ENCODE measurements around the gene DEXI. TPM values are rescaled to one million over a fixed set of nuclear protein-coding genes. Genes with fewer than 3 reads are reported as not detected.
"Not testable (repeated sequence)": the region's sequence is repeated elsewhere in the genome, so short reads cannot be mapped to it uniquely, and the experiment has no call there.

The DEXI gene
- total RNA-seq, 2 donors from 2014 or later = 22.9 to 24.6 TPM

GRCh38 chr16:10933865-10934264, 8.4 kb downstream of the DEXI start:
- intact Hi-C loops (cut with DNase I, micrococcal nuclease) = no loop called here
- ATAC-seq (no peak), DNase-seq (no peak)

DNA sequence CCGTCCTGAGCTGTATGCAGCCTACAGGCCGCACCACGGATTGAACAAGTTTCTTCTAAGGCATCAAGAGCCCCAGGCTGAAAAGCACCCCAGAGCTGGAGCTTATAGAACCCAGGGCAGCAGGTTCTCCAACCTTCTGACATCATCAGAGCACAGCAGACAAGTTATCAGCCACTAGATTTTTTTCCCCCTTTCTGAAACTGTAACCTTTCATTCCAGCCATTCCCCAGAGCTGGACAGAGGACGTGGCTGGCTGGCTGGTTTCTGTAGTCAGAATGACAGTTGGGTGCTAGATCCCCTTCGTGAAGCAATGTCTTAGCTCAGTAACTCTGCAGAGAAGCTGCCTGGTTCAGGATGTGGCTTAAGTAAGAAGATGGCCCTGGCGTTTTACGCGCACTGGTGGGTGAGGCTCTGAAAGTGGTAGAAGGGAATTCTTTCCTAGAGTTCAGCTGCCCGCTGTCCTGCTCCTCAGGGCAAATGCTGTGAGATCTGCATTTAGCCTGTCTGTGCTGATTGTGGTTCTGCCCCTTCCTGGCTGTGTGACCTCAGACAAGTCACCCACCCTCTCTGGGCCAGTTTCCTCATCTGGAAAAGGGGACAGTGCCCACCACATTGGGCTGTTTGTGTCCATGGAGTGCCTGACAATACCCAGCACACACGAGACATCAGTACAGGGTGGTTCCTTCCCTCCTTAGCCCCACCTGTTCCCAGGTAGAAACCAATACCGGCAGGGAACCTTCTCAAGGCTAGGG, 9.1 kb downstream of the DEXI start:
- DNase-seq (no peak), ATAC-seq (no peak)
- intact Hi-C loops (cut with DNase I, micrococcal nuclease) = no loop called here

GRCh38 chr16:10931977-10932632, 10.2 kb downstream of the DEXI start:
- intact Hi-C loops (cut with DNase I, micrococcal nuclease) = no loop called here
- DNase-seq (no peak), ATAC-seq (no peak)

GRCh38 chr16:10931134-10931533, 11.1 kb downstream of the DEXI start:
- intact Hi-C loops (cut with DNase I, micrococcal nuclease) = no loop called here
- ATAC-seq = no peak

DNA sequence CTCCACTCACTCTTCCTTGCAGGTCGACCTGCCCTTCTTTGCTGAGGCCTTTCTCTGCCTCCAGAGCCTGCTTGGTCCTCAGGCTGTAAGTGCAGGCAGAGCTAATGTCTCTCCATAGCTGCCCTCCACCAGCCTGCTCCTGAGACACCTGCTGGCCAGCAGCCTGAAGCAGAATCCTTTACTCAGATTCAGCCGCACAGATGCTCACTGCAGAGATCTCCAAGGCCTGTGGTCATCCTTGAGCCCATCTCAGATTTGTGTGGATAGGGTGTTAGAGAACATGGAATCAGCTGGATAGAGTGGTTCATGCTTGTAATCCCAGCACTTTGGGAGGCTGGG, 11.5 kb downstream of the DEXI start:
- ATAC-seq (no peak), DNase-seq (no peak)
- intact Hi-C loops (cut with DNase I, micrococcal nuclease) = no loop called here

More at GRCh38 chr16:10931134-10931533, 11.1 kb downstream of the DEXI start:
- no peak for DNase-seq

GRCh38 chr16:10929853-10930754, 12.2 kb downstream of the DEXI start:
- intact Hi-C loops (cut with DNase I, micrococcal nuclease) = no loop called here
- DNase-seq (no peak), ATAC-seq (no peak)

DNA sequence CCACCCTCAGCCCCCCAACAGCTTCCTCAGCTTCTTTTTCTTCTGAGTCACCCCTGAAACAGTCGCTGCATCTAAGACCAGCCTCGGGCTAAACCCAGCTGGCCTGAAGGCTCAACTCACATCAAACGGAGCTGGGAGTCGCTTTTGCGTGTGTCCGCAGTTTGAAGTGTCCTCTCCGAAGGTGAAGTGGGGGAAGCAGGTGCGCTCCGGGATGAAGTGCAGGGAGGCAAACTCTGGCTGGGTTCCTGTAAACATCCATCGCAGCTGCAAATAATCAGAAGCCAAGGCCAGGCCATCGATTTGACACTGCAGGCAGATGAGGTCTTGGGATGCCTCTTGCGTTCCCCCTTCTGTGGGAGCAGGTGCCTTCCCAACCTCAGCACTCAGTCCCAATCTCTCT, 13.2 kb downstream of the DEXI start:
- ATAC-seq; DNase-seq; intact Hi-C loops (cut with DNase I, micrococcal nuclease): not testable (repeated sequence)

DNA sequence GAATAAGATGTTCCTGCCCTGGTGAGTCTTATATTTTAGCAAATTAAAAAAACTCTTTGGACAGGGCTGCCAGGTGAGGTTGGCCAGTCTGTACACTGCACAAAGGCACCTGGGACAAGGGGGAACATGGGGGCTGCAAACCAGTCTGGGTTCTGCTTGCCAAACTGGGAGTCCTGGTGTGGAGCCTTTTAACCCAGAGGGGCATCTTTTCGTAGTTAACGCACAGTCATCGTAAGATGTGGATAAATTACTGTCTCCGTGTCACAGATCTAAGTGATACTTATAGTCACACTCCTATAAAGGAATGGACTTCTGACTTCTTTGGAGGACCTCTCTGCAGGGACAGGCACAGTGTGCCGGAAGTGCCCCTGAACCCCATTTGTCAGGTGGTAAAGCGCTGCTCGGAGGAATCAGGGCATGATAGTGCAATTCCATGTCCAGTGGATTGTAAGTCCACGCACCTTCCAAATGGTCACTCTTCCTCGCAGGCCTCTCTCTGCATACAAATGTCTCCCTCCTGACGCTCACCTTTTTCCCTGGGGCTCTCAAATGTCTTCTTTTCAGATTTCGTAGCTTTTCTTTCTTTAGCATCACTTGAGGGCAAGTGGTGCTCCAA, 14.7 kb downstream of the DEXI start:
- intact Hi-C loops (cut with DNase I, micrococcal nuclease) = no loop called here
- ATAC-seq (no peak), DNase-seq (no peak)

DNA sequence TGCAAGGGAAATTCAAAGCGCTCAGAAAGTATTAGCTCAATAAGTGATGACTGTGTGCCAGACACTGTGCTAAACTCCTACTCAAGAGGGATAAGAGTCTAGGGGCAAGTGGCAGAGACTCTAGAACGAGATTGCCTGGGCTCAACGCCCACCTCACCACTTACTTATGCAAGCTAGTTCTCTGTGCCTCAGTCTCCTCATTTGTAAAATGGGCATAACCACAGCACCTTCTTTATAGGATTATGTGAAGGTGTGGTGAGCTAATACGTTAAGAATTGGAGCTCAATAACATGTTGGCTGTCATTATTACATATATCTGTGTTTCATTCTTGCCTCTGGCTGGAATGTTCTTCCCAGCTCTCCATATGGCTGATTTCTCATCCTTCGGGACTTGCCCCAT, 15.4 kb downstream of the DEXI start:
- DNase-seq = no peak
- intact Hi-C loops (cut with DNase I, micrococcal nuclease) = no loop called here
- ATAC-seq = no peak

DNA sequence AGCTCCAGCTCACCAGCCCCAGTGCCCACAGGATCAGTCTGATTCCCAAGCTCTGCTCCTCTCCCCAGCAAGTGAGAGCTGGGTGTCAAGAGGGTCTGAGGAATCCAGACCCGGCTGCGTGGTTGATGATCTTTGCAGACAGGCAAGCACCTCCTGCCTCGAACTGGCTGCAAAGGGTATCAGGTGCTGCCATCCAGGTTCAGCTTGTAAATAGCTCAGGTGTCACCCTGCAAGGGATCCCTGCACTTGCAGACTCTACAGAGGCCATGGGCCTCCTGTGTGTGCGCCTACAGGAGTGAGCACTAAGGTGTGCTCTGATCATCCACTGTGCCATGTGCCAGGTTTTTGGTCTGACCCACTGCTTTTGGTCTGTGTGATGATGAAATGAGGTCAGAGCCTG, 16.2 kb downstream of the DEXI start:
- intact Hi-C loops (cut with DNase I, micrococcal nuclease) = no loop called here
- ATAC-seq (no peak), DNase-seq (no peak)

DNA sequence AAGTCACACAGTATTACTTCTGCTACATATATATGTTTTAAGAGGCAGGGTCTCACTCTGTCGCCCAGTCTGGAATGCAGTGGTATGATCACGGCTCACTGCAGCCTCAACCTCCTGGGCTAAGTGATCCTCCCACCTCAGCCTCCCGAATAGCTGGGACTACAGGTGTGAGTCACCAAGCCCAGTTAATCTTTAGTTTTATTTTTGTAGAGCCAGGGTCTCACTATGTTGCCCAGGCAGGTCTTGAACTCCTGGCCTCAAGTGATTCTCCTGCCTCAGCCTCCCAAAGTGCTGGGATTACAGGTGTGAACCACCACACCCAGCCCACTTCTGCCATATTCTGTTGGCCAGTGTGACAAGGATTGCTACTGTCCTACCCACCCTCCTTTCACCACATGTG, 17.0 kb downstream of the DEXI start:
- intact Hi-C loops (cut with DNase I, micrococcal nuclease); DNase-seq; ATAC-seq: not testable (repeated sequence)

DNA sequence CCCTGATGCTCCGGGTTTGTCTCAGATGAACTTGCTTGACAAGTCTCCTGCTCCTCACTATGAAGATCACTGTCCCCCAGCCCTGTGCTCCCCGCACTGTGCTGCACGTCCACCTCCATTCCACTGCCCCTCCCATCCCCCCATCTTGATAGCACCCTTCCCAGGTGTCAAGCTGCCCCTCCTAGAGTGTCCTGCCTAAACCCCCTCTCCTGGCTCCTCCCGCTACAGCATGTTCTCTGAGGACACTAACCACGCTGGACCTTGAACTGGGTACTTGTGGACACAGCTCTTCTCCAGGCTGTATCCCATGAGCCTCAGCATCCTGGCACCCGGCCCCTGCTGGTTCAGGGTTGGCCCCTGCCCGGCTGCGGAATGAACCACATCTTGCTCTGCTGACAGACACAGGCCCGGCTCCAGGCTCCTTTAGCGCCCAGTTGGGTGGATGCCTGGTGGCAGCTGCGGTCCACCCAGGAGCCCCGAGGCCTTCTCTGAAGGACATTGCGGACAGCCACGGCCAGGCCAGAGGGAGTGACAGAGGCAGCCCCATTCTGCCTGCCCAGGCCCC, 18.5 kb downstream of the DEXI start:
- intact Hi-C loops (cut with DNase I, micrococcal nuclease) = no loop called here
- ATAC-seq (peak; percentile 44), DNase-seq (peak in 1 of 2 donors; percentile 49)

GRCh38 chr16:10923146-10923649, 19.1 kb downstream of the DEXI start:
- intact Hi-C loops (cut with DNase I, micrococcal nuclease) = no loop called here

DNA sequence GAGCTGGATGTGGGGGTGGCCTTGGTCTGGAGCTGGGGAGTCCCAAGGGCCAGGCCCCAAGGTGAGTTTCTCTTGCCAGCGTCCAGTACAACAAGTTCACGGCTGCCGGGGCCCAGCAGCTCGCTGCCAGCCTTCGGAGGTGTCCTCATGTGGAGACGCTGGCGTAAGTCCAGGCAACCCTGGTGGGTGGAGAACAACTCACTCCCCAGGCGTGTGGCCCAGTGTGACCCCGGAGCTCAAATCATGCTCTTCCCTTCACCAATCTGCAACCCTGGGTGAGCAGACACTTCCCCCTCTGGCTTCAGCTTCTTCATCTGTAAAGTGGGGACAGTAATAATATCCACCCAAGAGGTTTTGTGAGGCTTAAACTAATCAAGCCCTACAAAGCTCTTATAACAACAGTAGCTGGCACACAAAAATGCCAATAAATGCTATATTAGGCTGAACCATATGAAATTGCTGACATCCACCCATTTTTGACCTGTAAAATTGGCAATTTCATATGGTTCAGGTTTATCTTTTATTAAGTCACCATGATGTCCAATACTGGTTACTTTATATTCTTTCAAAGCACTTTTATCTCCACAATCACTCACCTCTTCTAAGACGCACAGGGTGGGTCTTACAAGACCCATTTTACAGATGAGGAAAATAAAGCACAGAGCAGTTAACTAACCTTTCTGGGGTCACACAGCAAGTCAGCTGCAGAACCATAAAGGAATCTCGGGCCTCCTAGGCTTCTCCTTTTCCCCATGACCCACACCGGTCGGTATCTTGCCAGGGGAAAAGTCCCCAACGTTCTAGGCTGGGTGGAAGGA, 19.7 kb downstream of the DEXI start:
- no peak for DNase-seq
- intact Hi-C loops (cut with DNase I, micrococcal nuclease) = no loop called here
- no peak for ATAC-seq

More at GRCh38 chr16:10923146-10923649, 19.1 kb downstream of the DEXI start:
- DNase-seq = no peak
- no peak for ATAC-seq

DNA sequence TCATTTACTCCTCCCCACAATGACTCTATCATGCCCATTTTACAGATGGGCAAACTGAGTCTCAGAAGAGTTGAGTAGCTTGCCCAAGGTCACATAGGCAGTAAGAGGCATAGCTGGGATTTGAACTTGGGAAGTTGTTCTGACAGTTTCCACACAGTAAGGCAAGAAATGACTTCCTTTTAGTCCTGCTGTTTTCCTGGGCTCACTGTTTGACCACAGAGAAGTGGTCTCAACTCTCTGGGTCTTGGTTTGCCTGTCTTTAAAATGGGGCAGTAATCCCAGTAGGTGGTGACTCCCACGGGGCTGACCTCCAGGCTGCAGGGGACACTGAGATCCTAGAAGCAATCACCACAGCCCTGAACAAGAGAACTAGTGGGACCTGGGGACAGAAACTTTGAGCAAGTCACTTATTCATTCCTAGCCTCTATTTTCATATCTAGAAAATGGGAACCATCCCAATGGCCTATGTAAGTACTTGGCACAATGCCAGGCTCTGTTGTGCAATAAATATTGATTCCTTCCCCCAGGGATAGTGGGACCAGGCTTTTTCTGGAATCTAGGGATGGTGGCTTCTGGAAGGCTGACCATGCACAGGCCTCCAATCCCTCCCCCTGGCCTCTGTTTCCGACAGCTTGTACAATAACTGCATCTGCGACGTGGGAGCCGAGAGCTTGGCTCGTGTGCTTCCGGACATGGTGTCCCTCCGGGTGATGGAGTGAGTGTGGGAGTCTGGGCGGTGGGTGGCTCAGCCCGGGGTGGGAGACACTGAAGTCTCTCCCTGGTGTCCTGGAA, 20.5 kb downstream of the DEXI start:
- ATAC-seq = no peak
- DNase-seq = no peak
- intact Hi-C loops (cut with DNase I, micrococcal nuclease) = no loop called here

- intact Hi-C loops (cut with DNase I, micrococcal nuclease) = no loop called here
- DNase-seq (no peak), ATAC-seq (no peak)
Observed at GRCh38 chr16:10920726-10921427, 21.4 kb downstream of the DEXI start.

DNA sequence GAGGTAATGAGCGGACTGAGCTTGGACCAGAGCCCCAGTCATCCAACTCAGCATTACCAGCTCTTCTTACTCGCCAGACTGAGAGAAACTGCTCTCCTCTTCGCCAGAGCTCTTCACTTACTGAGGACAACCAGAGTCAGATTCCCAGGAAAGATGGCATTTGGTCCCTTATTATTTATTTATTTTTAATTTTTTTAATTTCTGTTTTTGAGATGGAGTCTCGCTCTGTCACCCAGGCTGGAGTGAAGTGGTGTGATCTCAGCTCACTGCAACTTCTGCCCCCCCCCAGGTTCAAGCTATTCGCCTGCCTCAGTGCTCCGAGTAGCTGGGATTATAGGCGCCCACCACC, 23.3 kb downstream of the DEXI start:
- intact Hi-C loops (cut with DNase I, micrococcal nuclease) = loop anchor here in 1 of 2 donors (10.0 kb wide), 2 partner anchors 174 to 404 kb away; partner anchors contain the start of gene NUBP1

More for the DNA sequence above, 23.3 kb downstream of the DEXI start:
- DNase-seq = no peak
- no peak for ATAC-seq

Data from left colon (tissue), 2 donors.